Activated B cell treated with CpG ODN at 0.5 μM for 24 hours (primary cell): ENCODE results near the gene DAB2. TPM values are rescaled to one million over a fixed set of nuclear protein-coding genes. Genes with fewer than 3 reads are reported as not detected.

Experiments used
- ATAC-seq: fragments of 200-7000 bp; cut with Tn5 transposase; one replicate; pipeline ENCODE4 v1.10.0; 2021; ENCODE audit warnings: low read depth, mild to moderate bottlenecking, moderate library complexity
- CTCF ChIA-PET: fragments of 350-600 bp; sonication (Branson Sonifier 250); formaldehyde crosslinking; loops from one replicate; lab custom pipeline; 2021; ENCODE audit warnings: antibody characterized with exemption; lab: Charles Lee
- POLR2A ChIA-PET: fragments of 350-600 bp; sonication (Branson Sonifier 250); formaldehyde crosslinking; loops from one replicate; lab custom pipeline; 2021; ENCODE audit warnings: antibody characterized with exemption; lab: Charles Lee
- DNase-seq: peaks from one replicate; pipeline ENCODE4 v3.0.0; 2022
- H3K27ac Mint-ChIP-seq: one replicate; pipeline ENCODE4 v1.8.0; 2020; ENCODE audit warnings: mixed read lengths
- H3K27me3 Mint-ChIP-seq: one replicate; pipeline ENCODE4 v1.8.0; 2021; ENCODE audit warnings: mixed read lengths
- H3K36me3 Mint-ChIP-seq: one replicate; pipeline ENCODE4 v1.8.0; 2021; ENCODE audit warnings: low read depth, mixed read lengths
- H3K4me1 Mint-ChIP-seq: one replicate; pipeline ENCODE4 v1.8.0; 2021; ENCODE audit warnings: mixed read lengths
- H3K4me3 Mint-ChIP-seq: one replicate; pipeline ENCODE4 v1.8.0; 2020; ENCODE audit warnings: mild to moderate bottlenecking, mixed read lengths
- H3K9me3 Mint-ChIP-seq: one replicate; pipeline ENCODE4 v1.8.0; 2020; ENCODE audit warnings: mixed read lengths
- CTCF ChIP-seq: fragments of 200-600 bp; IDR thresholded peaks from one replicate; pipeline ENCODE4 v1.8.0; 2022; ENCODE audit warnings: antibody characterized with exemption, mild to moderate bottlenecking
- intact Hi-C: fragments of 100-400 bp; cut with micrococcal nuclease; formaldehyde crosslinking; loops from one replicate; pipeline ENCODE4 v1.15.1; 2024
- total RNA-seq: library from RNA; stranded (reverse); gene quantifications from 2 replicates; pipeline ENCODE4 v1.2.3, GENCODE V29; 2022

DAB2 gene
- total RNA-seq, 1 donor from 2014 or later: not detected

DNA sequence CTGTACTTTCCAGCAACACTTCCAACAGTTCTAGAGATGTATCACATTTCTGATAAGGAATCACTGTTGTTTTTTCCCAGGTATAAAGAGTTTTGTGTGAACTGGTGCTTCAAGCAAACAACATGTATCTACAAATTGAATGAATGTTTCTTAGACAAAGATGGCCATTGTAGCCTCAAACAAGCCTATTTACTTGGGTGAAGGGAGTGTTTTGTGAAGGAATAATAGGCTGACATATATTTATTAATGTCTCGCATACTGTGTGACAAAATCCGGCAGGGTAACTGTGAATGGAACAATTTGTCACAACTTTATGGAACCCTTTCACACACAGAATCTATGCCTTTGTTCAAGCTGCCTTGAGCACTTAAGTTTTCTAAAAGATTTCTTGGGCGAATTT lies 24.8 kb upstream of the DAB2 start:
- POLR2A ChIA-PET: no interaction called here
- Mint-ChIP-seq H3K27ac (no peak overlapping the region), H3K27me3 (peaks cover 3% of the 10 kb centered on the region), H3K4me1 (no peaks in the 10 kb centered on the region), H3K36me3 (no peaks in the 10 kb centered on the region), H3K4me3 (no peak overlapping the region), H3K9me3 (no peaks in the 10 kb centered on the region)
- ATAC-seq (no peak), DNase-seq (no peak)
- CTCF ChIA-PET: no interaction called here
- intact Hi-C loops: no loop called here
- TF ChIP-seq CTCF: no peak

DNA sequence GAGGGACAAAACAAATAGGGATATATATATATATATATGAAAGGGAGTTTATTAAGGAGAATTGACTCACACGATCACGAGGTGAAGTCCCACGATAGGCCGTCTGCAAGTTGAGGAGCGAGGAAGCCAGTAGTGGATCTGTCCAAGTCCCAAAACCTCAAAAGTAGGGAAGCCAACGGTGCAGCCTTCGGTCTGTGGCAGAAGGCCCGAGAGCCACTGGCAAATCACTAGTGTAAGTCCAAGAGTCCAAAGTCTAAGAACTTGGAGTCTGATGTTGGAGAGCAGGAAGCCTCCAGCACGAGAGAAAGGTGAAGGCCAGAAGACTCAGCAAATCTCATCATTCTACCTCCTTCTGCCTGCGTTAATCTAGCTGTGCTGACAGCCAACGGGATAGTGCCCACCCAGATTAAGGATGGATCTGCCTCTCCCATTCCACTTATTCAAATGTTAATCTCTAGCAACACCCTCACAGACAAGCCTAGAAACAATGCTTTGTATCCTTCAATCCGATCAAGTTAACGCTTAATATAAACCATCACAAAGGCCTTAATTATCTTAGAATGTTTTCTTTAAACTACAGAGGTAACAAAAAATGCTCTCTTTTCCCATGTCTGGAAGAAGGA lies 23.8 kb upstream of the DAB2 start:
- ATAC-seq (no peak), DNase-seq (no peak)
- CTCF ChIA-PET: no interaction called here
- Mint-ChIP-seq H3K36me3 (no peaks in the 10 kb centered on the region), H3K9me3 (no peaks in the 10 kb centered on the region), H3K4me1 (no peaks in the 10 kb centered on the region), H3K27ac (no peak overlapping the region), H3K4me3 (no peak overlapping the region), H3K27me3 (peaks cover 3% of the 10 kb centered on the region)
- intact Hi-C loops: no loop called here
- TF ChIP-seq CTCF: no peak
- POLR2A ChIA-PET: no interaction called here

GRCh38 chr5:39447968-39448367 lies 23.2 kb upstream of the DAB2 start:
- no peaks in the 10 kb centered on the region for H3K9me3 Mint-ChIP-seq
- ATAC-seq (no peak), DNase-seq (no peak)
- H3K27me3 Mint-ChIP-seq: no peaks in the 10 kb centered on the region
- H3K4me1 Mint-ChIP-seq: no peaks in the 10 kb centered on the region
- H3K27ac Mint-ChIP-seq: no peak overlapping the region
- no peaks in the 10 kb centered on the region for H3K36me3 Mint-ChIP-seq
- CTCF ChIA-PET: no interaction called here
- no peak overlapping the region for H3K4me3 Mint-ChIP-seq
- POLR2A ChIA-PET: no interaction called here
- intact Hi-C loops: no loop called here
- TF ChIP-seq CTCF: no peak

DNA sequence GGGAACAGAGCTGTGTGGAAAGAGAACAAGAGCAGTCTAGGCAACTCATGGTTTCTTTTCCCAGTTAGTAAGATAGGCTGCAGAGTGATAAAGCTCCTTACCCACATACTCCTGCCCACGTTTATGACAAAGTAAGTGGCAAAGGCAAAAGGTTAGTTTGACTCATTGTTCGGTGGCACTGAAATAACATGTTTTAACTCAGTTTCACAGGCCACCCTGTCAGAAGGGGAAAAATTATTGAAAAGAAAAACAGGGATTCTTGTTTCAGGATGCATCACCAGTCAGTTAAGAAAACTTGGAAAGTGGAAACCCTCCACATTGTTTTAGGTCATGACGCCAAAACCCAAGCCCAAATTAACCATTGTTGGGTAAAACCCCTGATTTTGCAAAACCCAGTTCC lies 22.3 kb upstream of the DAB2 start:
- POLR2A ChIA-PET: no interaction called here
- no peak for ATAC-seq
- intact Hi-C loops: no loop called here
- Mint-ChIP-seq H3K9me3 (no peaks in the 10 kb centered on the region), H3K27me3 (no peaks in the 10 kb centered on the region), H3K27ac (no peak overlapping the region), H3K36me3 (no peaks in the 10 kb centered on the region), H3K4me1 (no peaks in the 10 kb centered on the region), H3K4me3 (no peak overlapping the region)
- DNase-seq: no peak
- CTCF ChIA-PET: no interaction called here
- TF ChIP-seq CTCF: no peak

- TF ChIP-seq CTCF: no peak
- Mint-ChIP-seq H3K27me3 (no peaks in the 10 kb centered on the region), H3K36me3 (no peaks in the 10 kb centered on the region), H3K9me3 (no peaks in the 10 kb centered on the region), H3K27ac (no peak overlapping the region), H3K4me3 (no peak overlapping the region), H3K4me1 (no peaks in the 10 kb centered on the region)
- CTCF ChIA-PET: no interaction called here
- POLR2A ChIA-PET: no interaction called here
- no peak for ATAC-seq
- DNase-seq: no peak
- intact Hi-C loops: no loop called here
These were observed 21.5 kb upstream of the DAB2 start for GRCh38 chr5:39446231-39446630.
